Measurements from ENCODE around the gene C18orf63.

The C18orf63 gene

DNA sequence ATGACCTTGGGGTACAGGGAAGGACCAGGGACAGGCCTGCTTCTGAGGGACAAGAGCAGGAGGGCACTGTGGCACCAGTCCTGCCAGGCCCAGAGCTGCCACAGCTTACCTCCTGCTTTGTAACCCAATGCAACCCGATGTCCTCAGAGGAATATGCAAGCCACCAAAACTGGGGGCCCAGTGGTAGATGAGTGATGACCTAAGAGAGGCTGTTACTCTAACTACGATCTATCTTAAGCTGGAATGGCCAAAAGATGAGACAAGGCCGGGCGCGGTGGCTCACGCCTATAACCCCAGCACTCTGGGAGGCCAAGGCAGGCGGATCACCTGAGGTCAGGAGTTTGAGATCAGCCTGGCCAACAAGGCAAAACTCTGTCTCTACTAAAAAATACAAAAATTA, 36.7 kb upstream of the C18orf63 start:
- Mint-ChIP-seq H3K9me3 (no peaks in the 10 kb centered on the region), H3K27ac (no peak overlapping the region), H3K4me1 (peaks cover 71% of the 10 kb centered on the region), H3K4me3 (no peak overlapping the region), H3K27me3 (ENCODE audit: low read depth) (no peaks in the 10 kb centered on the region), H3K36me3 (ENCODE audit: low read depth) (peaks cover 8% of the 10 kb centered on the region)
- TF ChIP-seq, protein P1, sequence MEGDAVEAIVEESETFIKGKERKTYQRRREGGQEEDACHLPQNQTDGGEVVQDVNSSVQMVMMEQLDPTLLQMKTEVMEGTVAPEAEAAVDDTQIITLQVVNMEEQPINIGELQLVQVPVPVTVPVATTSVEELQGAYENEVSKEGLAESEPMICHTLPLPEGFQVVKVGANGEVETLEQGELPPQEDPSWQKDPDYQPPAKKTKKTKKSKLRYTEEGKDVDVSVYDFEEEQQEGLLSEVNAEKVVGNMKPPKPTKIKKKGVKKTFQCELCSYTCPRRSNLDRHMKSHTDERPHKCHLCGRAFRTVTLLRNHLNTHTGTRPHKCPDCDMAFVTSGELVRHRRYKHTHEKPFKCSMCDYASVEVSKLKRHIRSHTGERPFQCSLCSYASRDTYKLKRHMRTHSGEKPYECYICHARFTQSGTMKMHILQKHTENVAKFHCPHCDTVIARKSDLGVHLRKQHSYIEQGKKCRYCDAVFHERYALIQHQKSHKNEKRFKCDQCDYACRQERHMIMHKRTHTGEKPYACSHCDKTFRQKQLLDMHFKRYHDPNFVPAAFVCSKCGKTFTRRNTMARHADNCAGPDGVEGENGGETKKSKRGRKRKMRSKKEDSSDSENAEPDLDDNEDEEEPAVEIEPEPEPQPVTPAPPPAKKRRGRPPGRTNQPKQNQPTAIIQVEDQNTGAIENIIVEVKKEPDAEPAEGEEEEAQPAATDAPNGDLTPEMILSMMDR (IDR thresholded peaks at IDR 0.05; ENCODE audit: unreplicated experiment in 3 of 3): no peak

GRCh38 chr18:74281011-74281979, 34.3 kb upstream of the C18orf63 start:
- TF ChIP-seq, protein P1 (IDR thresholded peaks at IDR 0.05; ENCODE audit: unreplicated experiment in 3 of 3): no peak
- no peaks in the 10 kb centered on the region for H3K9me3 Mint-ChIP-seq
- H3K27ac Mint-ChIP-seq: peak overlapping the region; percentile 81 to 94 (median 89)
- H3K27me3 Mint-ChIP-seq (ENCODE audit: low read depth): no peaks in the 10 kb centered on the region
- H3K4me3 Mint-ChIP-seq: no peak overlapping the region
- H3K36me3 Mint-ChIP-seq (ENCODE audit: low read depth): peaks cover 6% of the 10 kb centered on the region
- peaks cover 73% of the 10 kb centered on the region for H3K4me1 Mint-ChIP-seq

DNA sequence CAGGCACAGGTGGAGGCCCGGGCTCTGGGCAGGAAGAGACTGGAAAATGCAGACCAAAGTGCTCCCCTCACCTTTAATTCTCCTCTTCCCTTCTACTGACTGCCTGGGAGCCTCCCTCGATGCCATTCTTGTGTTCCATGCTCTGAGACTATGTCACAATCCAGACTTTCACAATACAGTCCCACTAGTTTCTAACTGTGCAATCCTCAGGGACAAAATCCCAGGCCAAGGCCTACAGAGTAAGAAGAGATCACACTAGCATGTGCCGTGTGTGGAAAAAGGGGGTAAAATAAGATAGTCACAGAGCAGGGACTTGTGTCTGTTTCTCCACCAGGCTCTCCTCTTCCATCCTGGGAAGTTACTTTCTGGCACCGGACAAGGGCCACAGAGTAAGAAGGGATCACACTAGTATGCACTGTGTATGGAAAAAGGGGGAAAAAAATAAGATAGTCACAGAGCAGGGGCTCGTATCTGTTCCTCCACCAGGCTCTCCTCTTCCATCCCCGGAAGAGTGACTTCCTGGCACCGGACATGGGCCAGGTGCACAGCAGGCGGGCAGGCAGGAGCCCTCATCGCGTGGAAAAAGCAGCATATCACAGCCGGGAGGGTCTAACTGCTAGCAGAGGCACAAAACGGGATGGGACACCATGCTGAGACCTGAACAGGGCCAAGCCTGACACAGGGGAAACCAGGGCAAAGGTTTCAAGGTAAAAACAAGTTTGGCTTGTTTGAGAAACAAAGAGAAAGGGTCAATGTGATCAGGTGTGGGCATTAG, 33.5 kb upstream of the C18orf63 start:
- H3K36me3 Mint-ChIP-seq (ENCODE audit: low read depth): no peaks in the 10 kb centered on the region
- H3K27ac Mint-ChIP-seq: peak overlapping the region; percentile 81 to 94 (median 89)

DNA sequence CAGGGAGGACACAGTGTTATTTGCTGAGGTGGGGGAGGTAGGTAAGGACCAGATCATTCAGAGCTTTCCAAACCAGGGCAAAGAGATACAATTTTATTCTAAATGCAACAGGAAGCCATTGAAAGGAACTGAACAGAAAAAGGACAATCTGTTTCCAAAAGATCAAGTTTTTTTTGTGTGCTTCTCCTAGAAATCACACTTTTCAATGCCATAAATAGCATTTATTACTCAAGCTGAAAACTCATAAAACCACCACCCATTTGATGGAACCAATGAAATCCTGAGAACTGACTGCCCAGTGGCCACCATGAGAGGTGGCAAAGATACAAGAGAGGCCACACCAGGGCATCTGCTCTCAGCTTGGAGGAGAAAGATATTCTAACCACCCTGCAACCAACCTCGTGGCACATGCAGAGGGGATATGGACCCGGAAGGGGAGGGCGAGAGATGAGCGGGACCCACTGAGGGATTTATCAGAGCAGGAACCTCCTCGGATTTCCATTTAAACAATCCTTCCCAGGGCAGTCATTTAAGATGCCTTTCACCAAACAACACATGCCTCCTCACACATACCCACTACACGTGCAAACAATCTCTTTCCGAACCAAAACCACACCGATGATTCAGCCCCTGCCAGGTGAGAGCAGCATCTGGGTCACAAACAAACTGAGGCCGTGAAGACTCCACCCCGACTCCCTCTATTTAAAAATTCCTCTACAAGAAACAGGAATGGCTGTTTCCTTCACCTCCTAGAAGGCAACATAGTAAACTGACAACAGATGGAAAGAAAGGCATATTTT, 32.7 kb upstream of the C18orf63 start:
- no peaks in the 10 kb centered on the region for H3K27me3 Mint-ChIP-seq (ENCODE audit: low read depth)
- no peaks in the 10 kb centered on the region for H3K36me3 Mint-ChIP-seq (ENCODE audit: low read depth)
- H3K9me3 Mint-ChIP-seq: no peaks in the 10 kb centered on the region
- H3K27ac Mint-ChIP-seq: peak overlapping the region; percentile 81 to 94 (median 89)
- TF ChIP-seq, protein P1 (IDR thresholded peaks at IDR 0.05; ENCODE audit: unreplicated experiment in 3 of 3): no peak
- H3K4me3 Mint-ChIP-seq: peak overlapping the region in 2 of 3 experiments; percentile 2 to 34
- H3K4me1 Mint-ChIP-seq: peaks cover 70% of the 10 kb centered on the region

More for the DNA sequence above, 33.5 kb upstream of the C18orf63 start:
- H3K4me1 Mint-ChIP-seq: peaks cover 69% of the 10 kb centered on the region
- TF ChIP-seq, protein P1 (IDR thresholded peaks at IDR 0.05; ENCODE audit: unreplicated experiment in 3 of 3): no peak
- H3K27me3 Mint-ChIP-seq (ENCODE audit: low read depth): no peaks in the 10 kb centered on the region
- peak overlapping the region in 2 of 3 experiments; percentile 2 to 34 for H3K4me3 Mint-ChIP-seq
- H3K9me3 Mint-ChIP-seq: no peaks in the 10 kb centered on the region

DNA sequence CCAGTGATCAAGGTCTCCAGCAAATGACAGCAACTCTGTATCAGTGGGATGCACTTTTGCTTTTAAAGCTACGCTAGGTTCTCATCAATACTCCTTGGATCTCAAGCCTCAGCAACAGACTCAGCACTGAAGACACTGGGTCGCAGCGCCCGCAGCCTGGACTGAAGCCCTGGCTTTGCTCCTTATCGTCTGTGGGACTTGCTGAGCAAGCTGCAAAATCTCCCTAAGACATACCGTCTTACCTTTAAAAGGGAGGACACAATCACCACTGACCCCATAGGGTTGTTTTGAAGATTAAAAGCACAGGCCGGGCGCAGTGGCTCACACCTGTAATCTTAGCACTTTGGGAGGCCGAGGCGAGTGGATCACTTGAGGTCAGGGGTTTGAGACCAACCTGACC, 32.0 kb upstream of the C18orf63 start:
- H3K4me3 Mint-ChIP-seq: no peak overlapping the region
- H3K27ac Mint-ChIP-seq: peak overlapping the region in 2 of 3 experiments; percentile 81 to 94
- H3K36me3 Mint-ChIP-seq (ENCODE audit: low read depth): no peaks in the 10 kb centered on the region
- TF ChIP-seq, protein P1 (IDR thresholded peaks at IDR 0.05; ENCODE audit: unreplicated experiment in 3 of 3): no peak
- H3K27me3 Mint-ChIP-seq (ENCODE audit: low read depth): no peaks in the 10 kb centered on the region
- H3K4me1 Mint-ChIP-seq: peaks cover 70% of the 10 kb centered on the region
- no peaks in the 10 kb centered on the region for H3K9me3 Mint-ChIP-seq
